ENCODE data around the gene CLPX. TPM values are rescaled to one million over a fixed set of nuclear protein-coding genes. Genes with fewer than 3 reads are reported as not detected.
"Not testable (repeated sequence)": the region's sequence is repeated elsewhere in the genome, so short reads cannot be mapped to it uniquely, and the experiment has no call there.

CLPX gene
- total RNA-seq, 4 donors from 2014 or later = 37.4 to 53.2 (median 39.8) TPM

- WGBS = 72% methylated on average over 7 of the region's 7 CpGs
- intact Hi-C loops (cut with DNase I) = no loop called here
- TF ChIP-seq CTCF (IDR thresholded peaks at IDR 0.05) (no peak), EP300 (IDR thresholded peaks at IDR 0.05) (no peak), POLR2AphosphoS5 (IDR thresholded peaks at IDR 0.05) (no peak), POLR2A (IDR thresholded peaks at IDR 0.05; ENCODE audit: low read depth) (no peak)
Measured at GRCh38 chr15:65194826-65195547, 9.8 kb upstream of the CLPX start.

GRCh38 chr15:65192016-65192415 lies 6.9 kb upstream of the CLPX start:
- WGBS = 94% methylated on average over 5 of the region's 5 CpGs

More at GRCh38 chr15:65194826-65195547, 9.8 kb upstream of the CLPX start:
- Histone ChIP-seq H3K4me3 (no peak overlapping the region), H3K27ac (replicated peaks in 1 of 4) (peak overlapping the region; percentile 12 to 63 (median 50)), H3K9me3 (no peaks in the 10 kb centered on the region), H3K4me1 (peaks cover 0 to 14% (median 12%) of the 10 kb centered on the region in 4 donors), H3K27me3 (no peaks in the 10 kb centered on the region), H3K36me3 (peaks cover 0 to 3% (median 0%) of the 10 kb centered on the region in 4 donors)
- no peak for DNase-seq (ENCODE audit: extremely low spot score)

GRCh38 chr15:65189102-65189740 lies 4.1 kb upstream of the CLPX start:
- Histone ChIP-seq H3K4me1 (peaks cover 0 to 9% (median 6%) of the 10 kb centered on the region in 4 donors), H3K36me3 (no peaks in the 10 kb centered on the region), H3K9me3 (no peaks in the 10 kb centered on the region), H3K27ac (replicated peaks in 1 of 4) (no peak overlapping the region), H3K27me3 (no peaks in the 10 kb centered on the region), H3K4me3 (no peak overlapping the region)
- TF ChIP-seq EP300 (IDR thresholded peaks at IDR 0.05) (no peak), POLR2A (IDR thresholded peaks at IDR 0.05; ENCODE audit: low read depth) (no peak), CTCF (IDR thresholded peaks at IDR 0.05) (peak; percentile 67 to 79 (median 70)), POLR2AphosphoS5 (IDR thresholded peaks at IDR 0.05) (no peak)
- intact Hi-C loops (cut with DNase I) = loop anchor here (1.0 to 5.0 kb wide), 2 partner anchors 82 to 108 kb away; partner anchors contain the start of gene RNU5A-1
- no peak for DNase-seq (ENCODE audit: extremely low spot score)
- WGBS = 8% methylated on average over 3 of the region's 3 CpGs

More at GRCh38 chr15:65192016-65192415, 6.9 kb upstream of the CLPX start:
- Histone ChIP-seq H3K36me3 (no peaks in the 10 kb centered on the region), H3K27me3 (no peaks in the 10 kb centered on the region), H3K4me3 (no peak overlapping the region), H3K9me3 (no peaks in the 10 kb centered on the region), H3K4me1 (peaks cover 0 to 14% (median 13%) of the 10 kb centered on the region in 4 donors), H3K27ac (replicated peaks in 1 of 4) (no peak overlapping the region)
- no peak for TF ChIP-seq POLR2A (IDR thresholded peaks at IDR 0.05; ENCODE audit: low read depth)
- TF ChIP-seq POLR2AphosphoS5 (IDR thresholded peaks at IDR 0.05) = no peak
- no peak for TF ChIP-seq CTCF (IDR thresholded peaks at IDR 0.05)
- no peak for TF ChIP-seq EP300 (IDR thresholded peaks at IDR 0.05)
- intact Hi-C loops (cut with DNase I) = no loop called here
- no peak for DNase-seq (ENCODE audit: extremely low spot score)

- H3K36me3 ChIP-seq = not testable (repeated sequence)
- WGBS = 83% methylated on average over 9 of the region's 9 CpGs
- intact Hi-C loops (cut with DNase I) = loop anchor here (5.0 kb wide), 1 partner anchor 109 kb away; the partner anchor contains the start of gene RNU5A-1
Measured at GRCh38 chr15:65188472-65188871, 3.3 kb upstream of the CLPX start.

GRCh38 chr15:65184305-65184867 lies 756 bp downstream of the CLPX start:
- 0% methylated on average over 32 of the region's 33 CpGs for WGBS
- intact Hi-C loops (cut with DNase I) = no loop called here

More at GRCh38 chr15:65188472-65188871, 3.3 kb upstream of the CLPX start:
- peaks cover 2 to 12% (median 11%) of the 10 kb centered on the region in 4 donors for H3K4me1 ChIP-seq
- not testable (repeated sequence) for DNase-seq (ENCODE audit: extremely low spot score); H3K4me3 ChIP-seq; H3K27ac ChIP-seq (replicated peaks in 1 of 4); H3K9me3 ChIP-seq; H3K27me3 ChIP-seq

More at GRCh38 chr15:65184305-65184867, 756 bp downstream of the CLPX start:
- no peak for DNase-seq (ENCODE audit: extremely low spot score)
- TF ChIP-seq CTCF (IDR thresholded peaks at IDR 0.05) = no peak
- TF ChIP-seq POLR2AphosphoS5 (IDR thresholded peaks at IDR 0.05) = peak; percentile 48 to 53
- Histone ChIP-seq H3K4me3 (peak overlapping the region; percentile 73 to 94 (median 86)), H3K27me3 (no peaks in the 10 kb centered on the region), H3K4me1 (peaks cover 29 to 48% (median 44%) of the 10 kb centered on the region in 4 donors), H3K9me3 (no peaks in the 10 kb centered on the region), H3K27ac (replicated peaks in 1 of 4) (peak overlapping the region; percentile 96 to 98 (median 98)), H3K36me3 (peaks cover 0 to 6% (median 3%) of the 10 kb centered on the region in 4 donors)

Data from esophagus muscularis mucosa (tissue), 4 donors.